NCI-H2227 treated with DMSO at 0.1 percent for 48 hours (cell line): Measurements from ENCODE around the gene STEAP3.

Source experiments
- DNase-seq: peaks from one replicate; lab custom pipeline; 2025; lab: John Stamatoyannopoulos, UW

STEAP3 gene

GRCh38 chr2:119223521-119224390 lies at the start of gene STEAP3:
TSS of gene STEAP3 (plus strand) at chr2:119223834. CDS start at chr2:119231013, 7,179 bp downstream.
- peak; percentile 27 for DNase-seq

GRCh38 chr2:119174216-119174992 lies 49.2 kb upstream of the STEAP3 start:
- peak; percentile 60 for DNase-seq

GRCh38 chr2:119174993-119175347 lies 48.7 kb upstream of the STEAP3 start:
- DNase-seq: no peak

GRCh38 chr2:119175517-119175916 lies 48.1 kb upstream of the STEAP3 start:
- no peak for DNase-seq

GRCh38 chr2:119177171-119177837 lies 46.3 kb upstream of the STEAP3 start:
- no peak for DNase-seq

- DNase-seq: no peak
Observed at GRCh38 chr2:119177838-119178190, 45.8 kb upstream of the STEAP3 start.

- no peak for DNase-seq
Observed at GRCh38 chr2:119178776-119179175, 44.9 kb upstream of the STEAP3 start.

- DNase-seq: no peak
Observed at GRCh38 chr2:119179202-119179601, 44.4 kb upstream of the STEAP3 start.

GRCh38 chr2:119179991-119180390 lies 43.6 kb upstream of the STEAP3 start:
- no peak for DNase-seq

- DNase-seq: no peak
Observed at GRCh38 chr2:119180892-119181291, 42.7 kb upstream of the STEAP3 start.

- DNase-seq: no peak
Observed at GRCh38 chr2:119181391-119181790, 42.2 kb upstream of the STEAP3 start.

GRCh38 chr2:119181791-119182445 lies 41.7 kb upstream of the STEAP3 start:
- no peak for DNase-seq

- DNase-seq: no peak
Observed at GRCh38 chr2:119184512-119184911, 39.1 kb upstream of the STEAP3 start.

- DNase-seq: no peak
Observed at GRCh38 chr2:119190321-119191111, 33.1 kb upstream of the STEAP3 start.

- DNase-seq: no peak
Observed at GRCh38 chr2:119192893-119193292, 30.7 kb upstream of the STEAP3 start.

- DNase-seq: no peak
Observed at GRCh38 chr2:119195001-119195400, 28.6 kb upstream of the STEAP3 start.

- DNase-seq: no peak
Observed at GRCh38 chr2:119195887-119196286, 27.7 kb upstream of the STEAP3 start.

- no peak for DNase-seq
Observed at GRCh38 chr2:119196301-119197125, 27.1 kb upstream of the STEAP3 start.

GRCh38 chr2:119197126-119197405 lies 26.6 kb upstream of the STEAP3 start:
- DNase-seq: no peak

- DNase-seq: no peak
Observed at GRCh38 chr2:119197529-119198239, 25.9 kb upstream of the STEAP3 start.
